GM18951 (cell line): Measurements from ENCODE around the gene POU2F3.
A peak's percentile ranks its signal among the peaks of the same experiment; 100 is the strongest.

Source experiments
- POLR2A ChIP-seq: IDR thresholded peaks from 4 replicates; pipeline ENCODE4 v1.6.1; 2011; ENCODE audit warnings: mild to moderate bottlenecking; ENCODE audit not compliant: insufficient read length, insufficient read depth; ENCODE audit errors: extremely low read depth
- in situ Hi-C: fragments of 300-500 bp; cut with MboI; formaldehyde crosslinking; loops from one replicate; pipeline ENCODE4 v1.12.0; 2022; ENCODE audit warnings: low sequenced_read_pairs, mixed read lengths, inconsistent platforms; ENCODE audit not compliant: unreplicated experiment

Gene POU2F3

GRCh38 chr11:120201653-120202052 lies 38.3 kb upstream of the POU2F3 start:
- TF ChIP-seq POLR2A: no peak
- in situ Hi-C loops: no loop called here

DNA sequence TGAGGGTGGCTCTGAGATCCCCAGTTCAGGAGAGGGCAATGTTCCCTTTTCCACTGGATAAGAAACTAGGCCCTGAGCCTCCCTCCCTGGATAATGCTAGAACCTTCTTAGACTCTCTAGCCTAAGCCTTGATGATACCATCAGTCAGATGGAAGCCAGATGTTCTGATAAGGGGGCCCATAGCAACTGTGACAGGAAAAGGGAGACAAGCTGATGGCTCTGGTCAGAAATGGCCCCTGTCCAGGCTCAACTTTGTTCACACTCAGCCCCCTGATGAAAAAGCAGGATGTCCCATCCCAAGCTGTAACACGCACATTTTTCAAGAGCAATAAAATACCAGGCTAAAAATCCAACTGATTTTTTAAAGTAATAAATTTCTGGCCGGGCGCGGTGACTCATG lies 36.3 kb upstream of the POU2F3 start:
- in situ Hi-C loops: no loop called here
- no peak for TF ChIP-seq POLR2A

- TF ChIP-seq POLR2A: no peak
- in situ Hi-C loops: no loop called here
These were observed 34.3 kb upstream of the POU2F3 start for GRCh38 chr11:120205596-120206161.

DNA sequence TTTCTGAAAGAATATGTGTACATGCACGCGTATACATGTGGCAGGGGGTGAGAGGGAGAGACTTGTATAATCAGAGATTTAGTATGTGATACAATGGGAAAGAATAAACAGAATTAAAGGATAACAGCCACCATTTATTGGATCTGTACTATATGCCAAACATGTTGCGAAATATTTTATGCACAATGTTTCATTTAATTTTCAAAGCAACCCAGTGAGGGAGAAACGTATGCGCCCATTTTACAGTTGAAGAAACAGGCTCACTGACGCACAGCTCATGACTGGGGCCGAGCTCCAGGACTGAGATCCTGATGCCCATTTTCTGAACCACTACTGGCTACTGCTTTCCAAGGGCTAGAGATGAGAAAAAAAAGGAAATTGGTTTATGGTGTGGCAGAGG lies 32.4 kb upstream of the POU2F3 start:
- in situ Hi-C loops: no loop called here
- TF ChIP-seq POLR2A: no peak

- TF ChIP-seq POLR2A: no peak
- in situ Hi-C loops: no loop called here
These were observed 31.9 kb upstream of the POU2F3 start for GRCh38 chr11:120208001-120208441.

- no peak for TF ChIP-seq POLR2A
- in situ Hi-C loops: no loop called here
These were observed 31.2 kb upstream of the POU2F3 start for GRCh38 chr11:120208777-120209176.

DNA sequence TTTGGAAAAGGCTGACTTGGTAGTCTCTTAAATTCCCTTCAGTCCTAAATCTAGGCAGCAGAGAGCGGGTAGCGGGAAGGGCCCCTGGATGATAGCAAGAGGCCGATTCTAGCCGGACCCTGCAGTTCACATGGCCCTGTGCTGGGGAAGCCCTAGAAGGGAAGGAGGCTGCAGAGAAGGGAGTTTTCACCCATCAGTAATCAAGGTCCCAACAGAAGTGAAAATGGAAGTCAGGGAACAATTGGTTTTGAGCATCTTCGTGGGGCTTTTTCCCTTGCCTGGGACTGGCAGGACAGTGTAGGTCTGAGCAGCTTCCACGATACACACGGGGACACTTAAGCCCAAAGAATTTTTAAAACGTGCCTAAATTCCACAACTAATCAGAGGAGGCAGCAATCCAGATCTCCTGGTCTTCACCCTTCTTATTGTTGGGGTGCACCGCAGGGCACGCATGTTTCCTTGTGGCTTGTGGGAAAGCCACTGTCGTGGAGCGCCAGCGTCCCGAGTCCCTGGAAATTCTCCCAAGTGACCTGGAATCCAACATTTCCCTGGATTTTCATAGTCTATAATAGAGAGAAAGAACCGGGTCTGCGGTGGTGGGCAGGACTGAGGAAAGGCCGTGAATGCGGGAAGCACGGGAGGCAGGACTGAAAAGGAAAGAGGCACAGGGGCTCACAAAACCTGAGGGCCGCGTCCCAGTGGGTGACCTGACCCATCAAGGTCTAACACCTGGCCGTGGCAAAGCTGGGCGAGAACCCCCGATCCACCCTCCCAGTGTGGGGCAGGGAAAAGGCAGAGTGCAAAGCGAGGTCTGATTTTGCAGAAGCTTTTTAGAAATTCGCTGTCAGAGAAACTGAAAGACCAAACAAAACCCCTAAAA lies 30.0 kb upstream of the POU2F3 start:
- in situ Hi-C loops: no loop called here
- no peak for TF ChIP-seq POLR2A

DNA sequence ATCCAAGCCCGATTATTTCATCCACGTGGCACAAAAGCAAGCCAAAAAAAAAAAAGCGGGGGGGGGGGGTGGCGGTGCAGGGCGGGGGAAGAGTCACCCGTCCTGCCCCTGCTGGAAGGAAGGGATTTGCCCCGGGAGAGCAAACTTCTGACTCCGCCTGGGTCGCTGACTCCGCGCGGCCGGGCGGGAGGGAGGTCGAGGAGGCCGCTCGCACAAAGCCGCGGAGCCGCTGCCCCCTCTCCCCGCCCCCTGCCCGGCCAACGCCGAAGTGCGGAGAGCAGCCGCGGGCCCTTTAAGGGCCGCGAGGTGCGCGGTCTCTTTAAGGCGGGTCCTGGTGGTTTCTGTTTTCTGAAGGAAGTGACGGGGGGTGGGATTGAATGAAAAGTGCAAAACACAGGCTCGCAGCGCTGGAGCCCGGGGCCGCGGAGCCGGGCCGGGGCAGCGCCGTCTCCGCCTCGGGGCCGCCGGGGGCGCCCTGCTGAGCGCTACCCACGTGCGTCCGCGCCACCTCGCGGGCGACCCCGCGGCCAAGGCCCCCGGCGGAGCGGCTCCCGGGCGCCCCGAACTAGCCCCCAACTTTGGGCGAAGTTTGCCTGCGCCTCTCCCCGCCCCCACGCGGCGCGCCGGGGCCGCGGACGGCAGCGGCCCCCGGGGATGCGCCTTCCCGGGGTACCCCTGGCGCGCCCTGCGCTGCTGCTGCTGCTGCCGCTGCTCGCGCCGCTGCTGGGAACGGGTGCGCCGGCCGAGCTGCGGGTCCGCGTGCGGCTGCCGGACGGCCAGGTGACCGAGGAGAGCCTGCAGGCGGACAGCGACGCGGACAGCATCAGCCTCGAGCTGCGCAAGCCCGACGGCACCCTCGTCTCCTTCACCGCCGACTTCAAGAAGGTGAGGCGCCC lies 29.1 kb upstream of the POU2F3 start, which contains the start of gene OAF:
OAF (plus strand) TSS at position 407 of the 896 bp plus-strand sequence; CDS start at position 655, 248 bp downstream.
- peak; percentile 36 for TF ChIP-seq POLR2A
- in situ Hi-C loops: no loop called here

DNA sequence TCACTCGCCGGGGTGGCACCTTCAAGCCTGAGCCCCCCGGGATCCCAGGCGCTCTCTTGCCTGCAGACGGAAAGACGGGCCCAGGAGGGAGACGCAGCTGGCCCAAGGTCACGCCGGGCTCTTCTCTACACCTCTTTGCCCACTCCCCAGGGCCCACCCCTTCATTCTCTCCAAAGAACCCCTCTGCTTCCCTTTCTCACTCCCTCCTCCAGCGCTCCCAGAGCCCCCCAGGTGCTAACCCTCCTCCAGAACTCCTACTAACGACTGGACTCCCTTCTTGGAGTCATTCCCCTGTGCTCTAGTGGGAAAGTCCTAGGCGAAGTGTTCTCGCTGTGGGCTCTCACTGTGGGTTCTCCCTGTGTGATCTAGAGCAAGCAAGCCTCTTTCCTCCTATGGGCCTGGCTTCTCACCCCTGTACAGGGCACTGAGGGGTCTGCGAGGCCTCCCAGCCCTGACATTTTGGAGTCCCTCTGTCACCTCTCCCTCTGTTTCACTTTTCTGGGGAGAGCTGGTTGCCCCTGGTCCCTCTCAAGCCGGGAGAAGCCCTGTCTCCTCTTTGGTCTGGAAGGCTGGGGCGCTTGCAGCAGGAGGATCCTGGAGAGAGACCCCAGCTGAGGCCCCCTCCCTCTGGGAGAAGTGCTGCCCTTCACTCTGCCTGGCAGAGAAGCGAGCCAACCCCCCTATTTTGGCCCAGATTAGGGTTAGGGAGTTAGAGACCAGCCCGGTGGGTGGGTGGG lies 28.2 kb upstream of the POU2F3 start:
- in situ Hi-C loops: no loop called here
- no peak for TF ChIP-seq POLR2A

GRCh38 chr11:120212259-120212878 lies 27.6 kb upstream of the POU2F3 start:
- in situ Hi-C loops: no loop called here
- no peak for TF ChIP-seq POLR2A

- TF ChIP-seq POLR2A: no peak
- in situ Hi-C loops: no loop called here
These were observed 27.0 kb upstream of the POU2F3 start for GRCh38 chr11:120212926-120213325.

- no peak for TF ChIP-seq POLR2A
- in situ Hi-C loops: no loop called here
These were observed 25.4 kb upstream of the POU2F3 start for GRCh38 chr11:120214581-120214980.
